Measurements from ENCODE around the gene TMEM250. TPM values are rescaled to one million over a fixed set of nuclear protein-coding genes. Genes with fewer than 3 reads are reported as not detected.

The TMEM250 gene
- total RNA-seq, 1 experiment from 2014 or later = 37.5 TPM

DNA sequence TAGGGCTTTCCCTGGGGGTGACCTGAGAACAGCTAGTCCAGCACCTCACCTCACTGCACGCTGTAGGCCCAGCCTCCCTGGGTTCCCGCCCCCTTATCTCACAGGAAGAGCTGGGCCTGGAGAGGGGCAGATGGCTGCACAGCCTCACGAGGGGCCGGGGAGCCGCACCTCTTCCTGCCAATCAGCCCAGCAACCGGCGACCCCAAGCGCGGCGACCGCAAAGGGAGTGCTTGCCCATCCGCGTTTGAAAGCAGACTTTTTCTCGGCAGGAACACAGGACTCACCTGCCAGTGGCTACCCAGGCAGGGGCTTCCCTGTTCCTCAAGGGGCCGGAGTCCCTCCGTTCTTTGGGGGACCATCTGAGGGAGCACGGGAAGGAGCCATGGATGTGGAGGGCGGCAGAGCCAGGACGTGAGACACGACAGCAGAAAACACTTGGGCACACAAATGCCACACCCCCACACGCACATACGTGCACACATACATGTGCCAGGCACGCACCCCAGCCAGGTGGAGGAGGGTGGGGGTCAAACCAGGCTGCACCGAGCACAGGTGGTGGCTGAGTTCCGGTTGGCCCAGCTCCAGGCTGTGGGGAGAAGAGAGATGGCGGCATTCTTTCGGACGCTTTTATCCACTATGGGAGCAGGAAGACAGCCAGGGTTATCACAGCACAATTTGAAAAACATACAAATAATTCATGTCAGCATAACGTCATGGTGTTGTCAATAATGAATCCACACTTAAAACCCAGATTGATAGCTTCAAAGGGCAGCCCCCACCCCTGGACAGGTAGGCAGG lies 11.3 kb downstream of the TMEM250 start:
- Histone ChIP-seq H3K9ac (ENCODE audit: low read length) (no peak overlapping the region; the same call in 1 of the 2 replicates), H3K36me3 (ENCODE audit: control insufficient read depth in 1 of 2, insufficient read depth in 2 of 2, low read length in 2 of 2) (no peaks in the 10 kb centered on the region), H3K4me2 (ENCODE audit: low read length) (peak overlapping the region; percentile 93; the same call in 1 of the 2 replicates), H3K79me2 (ENCODE audit: insufficient read depth, low read length) (no peaks in the 10 kb centered on the region), H3K27ac (ENCODE audit: low read depth, low read length) (peak overlapping the region; percentile 97), H3K9me2 (ENCODE audit: insufficient read depth) (no peaks in the 10 kb centered on the region), H3K27me3 (ENCODE audit: insufficient read depth, low read length) (no peaks in the 10 kb centered on the region), H3K4me1 (ENCODE audit: control insufficient read depth in 1 of 2, insufficient read depth in 2 of 2, low read length in 2 of 2) (peaks cover 40 to 51% of the 10 kb centered on the region in 2 experiments), H3K4me3 (replicated peaks in 1 of 2; ENCODE audit: low read depth in 1 of 2, low read length in 2 of 2) (no peak overlapping the region), H4K20me1 (ENCODE audit: insufficient read depth) (no peaks in the 10 kb centered on the region), H2AFZ (ENCODE audit: low read depth, low read length, poor library complexity, severe bottlenecking) (no peak overlapping the region), H3K9me3 (ENCODE audit: control insufficient read depth in 1 of 2, insufficient read depth in 1 of 2, low read depth in 1 of 2, low read length in 2 of 2) (no peaks in the 10 kb centered on the region)
- TF ChIP-seq, protein P1, sequence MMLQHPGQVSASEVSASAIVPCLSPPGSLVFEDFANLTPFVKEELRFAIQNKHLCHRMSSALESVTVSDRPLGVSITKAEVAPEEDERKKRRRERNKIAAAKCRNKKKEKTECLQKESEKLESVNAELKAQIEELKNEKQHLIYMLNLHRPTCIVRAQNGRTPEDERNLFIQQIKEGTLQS (IDR thresholded peaks at IDR 0.05) = no peak
- TF ChIP-seq EZH2 (IDR thresholded peaks at IDR 0.05) (no peak), ZNF274 (IDR thresholded peaks at IDR 0.05; ENCODE audit: low read depth, low read length) (no peak), POLR2A (IDR thresholded peaks at IDR 0.05; ENCODE audit: borderline replicate concordance, extremely low read depth, insufficient read depth, insufficient read length) (no peak), EZH2phosphoT487 (IDR thresholded peaks at IDR 0.05; ENCODE audit: borderline replicate concordance) (no peak), EGR1 (IDR thresholded peaks at IDR 0.05; ENCODE audit: low read depth) (no peak), YY1 (IDR thresholded peaks at IDR 0.05; ENCODE audit: extremely low read depth, insufficient replicate concordance, low read depth, low read length) (no peak), ELF1 (IDR thresholded peaks at IDR 0.05; ENCODE audit: borderline replicate concordance, low read depth) (no peak), JUND (IDR thresholded peaks at IDR 0.05) (no peak), ZBTB33 (IDR thresholded peaks at IDR 0.05; ENCODE audit: extremely low read depth, insufficient replicate concordance, low read length) (no peak), RAD21 (IDR thresholded peaks at IDR 0.05; ENCODE audit: low read depth) (no peak), ZFX (IDR thresholded peaks at IDR 0.05) (no peak), CEBPB (IDR thresholded peaks at IDR 0.05; ENCODE audit: low read depth) (no peak), POLR2AphosphoS5 (IDR thresholded peaks at IDR 0.05; ENCODE audit: low read depth, low read length) (no peak), SIN3A (IDR thresholded peaks at IDR 0.05; ENCODE audit: low read depth) (no peak), SP1 (IDR thresholded peaks at IDR 0.05; ENCODE audit: low read depth) (no peak), TCF7L2 (IDR thresholded peaks at IDR 0.05; ENCODE audit: borderline replicate concordance, extremely low read depth, insufficient read depth, insufficient read length) (no peak), CBX3 (IDR thresholded peaks at IDR 0.05; ENCODE audit: low read depth) (no peak)
- intact Hi-C loops (cut with micrococcal nuclease) = no loop called here
- DNase-seq (ENCODE audit: low read depth, low spot score) (no peak), ATAC-seq (no peak)
- ChIA-PET POLR2A (no interaction called here), CTCF (no interaction called here), RAD21 (ENCODE audit: low non-redundant PET in 1 of 2, low total read pairs in 2 of 2, uncharacterized antibody in 2 of 2, unreplicated experiment in 2 of 2) (no interaction called here)
- BruUV-seq (replicated peaks) = no TSS peak
